ENCODE results near the gene TRIM24. TPM values are rescaled to one million over a fixed set of nuclear protein-coding genes. Genes with fewer than 3 reads are reported as not detected.

TRIM24 gene
- total RNA-seq, 1 experiment from 2014 or later = 10.2 TPM

- no peak for TF ChIP-seq CTCF (IDR thresholded peaks at IDR 0.05; ENCODE audit: unreplicated experiment)
- no peak overlapping the region for H3K27ac Mint-ChIP-seq (ENCODE audit: low read depth, unreplicated experiment)
- BruUV-seq (replicated peaks) = no TSS peak
Observed at GRCh38 chr7:138585283-138585993, 125.4 kb downstream of the TRIM24 start.

DNA sequence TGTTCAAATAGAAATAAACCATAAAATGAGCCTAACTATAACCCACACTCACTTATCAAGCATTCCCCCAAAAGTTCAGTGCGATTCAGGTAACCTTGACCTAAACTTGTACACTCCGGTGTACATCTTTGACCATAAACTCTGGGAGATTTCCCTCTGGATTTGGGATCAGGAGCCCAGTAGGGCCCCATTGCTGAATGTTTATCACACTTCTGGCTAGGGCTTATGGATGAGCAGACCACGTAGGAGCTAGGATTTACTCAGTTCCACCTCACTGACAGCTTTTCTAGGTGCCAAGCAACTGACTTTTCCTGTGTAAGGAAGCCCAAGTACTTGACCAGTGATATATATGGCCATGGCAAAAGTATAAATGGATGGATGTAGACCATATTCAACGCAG lies 127.4 kb downstream of the TRIM24 start:
- Mint-ChIP-seq H3K27me3 (ENCODE audit: insufficient read depth, unreplicated experiment) (no peaks in the 10 kb centered on the region), H3K4me3 (ENCODE audit: unreplicated experiment) (no peak overlapping the region), H3K4me1 (ENCODE audit: insufficient read depth, unreplicated experiment) (no peaks in the 10 kb centered on the region), H3K36me3 (ENCODE audit: insufficient read depth, unreplicated experiment) (peaks cover 16% of the 10 kb centered on the region), H3K27ac (ENCODE audit: low read depth, unreplicated experiment) (no peak overlapping the region), H3K9me3 (ENCODE audit: unreplicated experiment) (no peaks in the 10 kb centered on the region)
- no peak for TF ChIP-seq CTCF (IDR thresholded peaks at IDR 0.05; ENCODE audit: unreplicated experiment)
- CTCF ChIA-PET = interaction anchor here (0.6 to 0.8 kb wide), 2 partner anchors 10 to 20 kb away, joined by 3 read pairs; no protein-coding TSS in a partner anchor
- BruUV-seq (replicated peaks) = no TSS peak
- POLR2A ChIA-PET = no interaction called here
- intact Hi-C loops (cut with micrococcal nuclease) = no loop called here
- DNase-seq (ENCODE audit: unreplicated experiment) = no peak

More at GRCh38 chr7:138585283-138585993, 125.4 kb downstream of the TRIM24 start:
- Mint-ChIP-seq H3K4me1 (ENCODE audit: insufficient read depth, unreplicated experiment) (no peaks in the 10 kb centered on the region), H3K36me3 (ENCODE audit: insufficient read depth, unreplicated experiment) (peaks cover 29% of the 10 kb centered on the region), H3K9me3 (ENCODE audit: unreplicated experiment) (no peaks in the 10 kb centered on the region), H3K27me3 (ENCODE audit: insufficient read depth, unreplicated experiment) (no peaks in the 10 kb centered on the region), H3K4me3 (ENCODE audit: unreplicated experiment) (no peak overlapping the region)
- no peak for DNase-seq (ENCODE audit: unreplicated experiment)
- CTCF ChIA-PET = interaction anchor here (0.6 to 0.7 kb wide), 2 partner anchors 78 to 575 kb away, joined by 3 read pairs; no protein-coding TSS in a partner anchor
- intact Hi-C loops (cut with micrococcal nuclease) = no loop called here
- POLR2A ChIA-PET = no interaction called here

GRCh38 chr7:138588986-138589385 lies 128.9 kb downstream of the TRIM24 start:
- TF ChIP-seq CTCF (IDR thresholded peaks at IDR 0.05; ENCODE audit: unreplicated experiment) = no peak
- Mint-ChIP-seq H3K27me3 (ENCODE audit: insufficient read depth, unreplicated experiment) (no peaks in the 10 kb centered on the region), H3K36me3 (ENCODE audit: insufficient read depth, unreplicated experiment) (peaks cover 14% of the 10 kb centered on the region), H3K4me1 (ENCODE audit: insufficient read depth, unreplicated experiment) (no peaks in the 10 kb centered on the region), H3K4me3 (ENCODE audit: unreplicated experiment) (no peak overlapping the region), H3K27ac (ENCODE audit: low read depth, unreplicated experiment) (no peak overlapping the region), H3K9me3 (ENCODE audit: unreplicated experiment) (no peaks in the 10 kb centered on the region)
- no TSS peak for BruUV-seq (replicated peaks)
- CTCF ChIA-PET = interaction anchor here (0.6 to 0.7 kb wide), 2 partner anchors 19 to 517 kb away, joined by 3 read pairs; no protein-coding TSS in a partner anchor
- DNase-seq (ENCODE audit: unreplicated experiment) = no peak
- intact Hi-C loops (cut with micrococcal nuclease) = no loop called here
- POLR2A ChIA-PET = no interaction called here

DNA sequence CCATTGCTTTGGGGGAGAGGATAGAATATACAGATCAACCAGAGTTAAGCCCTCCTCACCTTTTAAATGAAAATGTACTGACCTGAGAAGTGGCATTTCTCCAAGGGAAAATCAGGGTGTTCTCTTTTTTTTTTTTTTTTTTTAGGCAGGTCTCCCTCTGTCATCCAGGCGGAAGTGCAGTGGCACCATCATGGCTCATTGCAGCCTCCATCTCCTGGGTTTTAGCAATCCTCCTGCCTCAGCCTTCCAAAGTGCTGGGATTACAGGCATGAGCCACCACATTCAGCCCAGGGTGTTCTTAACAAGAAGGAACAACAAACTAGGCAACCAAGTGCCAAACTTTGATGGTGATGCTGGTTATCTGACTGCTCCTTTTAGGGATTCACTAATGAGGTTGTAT lies 130.1 kb downstream of the TRIM24 start:
- Mint-ChIP-seq H3K27me3 (ENCODE audit: insufficient read depth, unreplicated experiment) (no peaks in the 10 kb centered on the region), H3K36me3 (ENCODE audit: insufficient read depth, unreplicated experiment) (peaks cover 2% of the 10 kb centered on the region), H3K4me1 (ENCODE audit: insufficient read depth, unreplicated experiment) (no peaks in the 10 kb centered on the region), H3K27ac (ENCODE audit: low read depth, unreplicated experiment) (no peak overlapping the region), H3K4me3 (ENCODE audit: unreplicated experiment) (no peak overlapping the region), H3K9me3 (ENCODE audit: unreplicated experiment) (no peaks in the 10 kb centered on the region)
- no peak for DNase-seq (ENCODE audit: unreplicated experiment)
- no peak for TF ChIP-seq CTCF (IDR thresholded peaks at IDR 0.05; ENCODE audit: unreplicated experiment)
- CTCF ChIA-PET = no interaction called here
- intact Hi-C loops (cut with micrococcal nuclease) = no loop called here
- no TSS peak for BruUV-seq (replicated peaks)
- POLR2A ChIA-PET = no interaction called here
